Sigmoid colon (tissue), 4 donors: ENCODE measurements around the gene UTP11.
"Not testable (repeated sequence)": the region's sequence is repeated elsewhere in the genome, so short reads cannot be mapped to it uniquely, and the experiment has no call there.

Experiments used
- CTCF ChIP-seq, 4 experiments: fragments of 450-650 bp in 3 of 4; fragments of 200-600 bp in 1 of 4; IDR thresholded peaks; one replicate each; pipeline ENCODE4 v1.5.1; 2016 to 2019; ENCODE audit warnings: antibody characterized with exemption in 4 of 4, mild to moderate bottlenecking in 3 of 4, moderate library complexity in 2 of 4
- POLR2AphosphoS5 ChIP-seq, 4 donors: sonication (generic); formaldehyde crosslinking; IDR thresholded peaks; one replicate each; pipeline ENCODE4 v1.6.1; 2017; ENCODE audit warnings: antibody characterized with exemption in 4 of 4

- TF ChIP-seq CTCF, POLR2AphosphoS5 (IDR thresholded peaks at IDR 0.05): not testable (repeated sequence)
Observed at GRCh38 chr1:37973684-37974083, 38.9 kb upstream of the UTP11 start.
